Umbilical cord (tissue), 2 donors: ENCODE measurements around the gene SEC31B. TPM values are rescaled to one million over a fixed set of nuclear protein-coding genes. Genes with fewer than 3 reads are reported as not detected.

Source experiments
- DNase-seq: peaks from one replicate; pipeline ENCODE4 v3.0.0-alpha.2; 2015; ENCODE audit warnings: low spot score
- total RNA-seq: library from RNA; depleted of rRNA; stranded (reverse); fragments of >200 nt; gene quantifications from one replicate; pipeline ENCODE4 v1.2.3, GENCODE V29; 2014; ENCODE audit warnings: low replicate concordance; ENCODE audit not compliant: insufficient read depth

Gene SEC31B
- total RNA-seq = 4.6 TPM

DNA sequence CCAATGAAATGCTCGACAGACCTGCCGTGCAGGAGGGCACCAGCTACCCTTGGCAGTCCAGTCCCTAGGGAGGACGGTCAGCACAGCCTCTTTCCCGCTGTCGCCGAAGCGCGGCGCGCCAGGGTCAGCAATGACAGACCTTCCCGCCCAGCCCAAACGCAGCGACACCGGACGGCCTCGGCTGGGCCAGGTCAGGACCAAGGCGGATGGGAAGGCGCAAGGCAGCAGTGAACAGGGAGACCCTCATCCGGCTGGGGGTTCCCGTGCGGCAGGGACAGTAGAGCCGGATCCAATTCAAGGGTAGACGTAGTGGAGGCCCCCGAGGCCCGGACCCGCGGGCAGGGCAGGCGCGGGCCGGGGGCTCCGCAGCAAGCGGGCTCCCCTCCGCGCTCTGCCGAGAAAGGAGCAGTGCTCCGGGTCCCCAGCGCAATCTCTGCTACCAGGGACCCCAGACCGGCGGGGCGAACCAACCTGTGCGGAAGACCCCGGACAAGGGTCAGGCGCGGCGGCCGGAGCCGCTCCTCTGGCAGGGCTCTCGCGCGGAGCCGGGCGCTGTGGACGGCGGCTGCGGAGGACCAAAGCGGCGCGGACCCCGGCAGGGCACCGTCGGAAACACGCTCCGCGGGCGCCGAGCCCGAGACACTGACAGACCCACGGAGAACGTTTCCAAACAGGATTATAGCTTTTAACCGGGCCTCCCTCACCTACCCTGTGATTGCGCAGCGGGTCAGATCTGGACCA is at the start of gene SEC31B:
Gene SEC31B, minus strand, starts transcription at position 551 of the 741 bp plus-strand sequence. CDS start 2,909 bp downstream, outside the sequence.
- DNase-seq = peak; percentile 18

DNA sequence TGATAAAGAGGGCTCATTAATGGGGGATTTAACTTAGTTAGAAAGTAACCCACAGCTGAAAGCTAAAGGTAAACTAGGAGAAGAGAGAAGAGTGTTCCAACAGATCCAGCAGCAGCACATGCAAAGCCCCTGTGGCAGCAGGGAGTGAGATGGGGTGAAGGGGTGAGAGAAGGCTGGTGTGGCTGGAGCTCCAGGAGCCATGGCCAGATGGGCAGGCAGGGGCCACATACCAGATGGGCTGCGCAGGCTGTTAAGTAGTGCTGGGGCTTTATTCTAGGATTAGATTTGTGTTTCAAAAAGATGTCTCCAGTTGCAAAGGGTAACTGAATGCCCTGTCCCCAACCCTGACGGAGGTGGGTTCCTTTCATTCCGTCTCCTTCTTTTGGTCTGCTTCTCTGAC is 49.3 kb upstream of the SEC31B start:
- no peak for DNase-seq

DNA sequence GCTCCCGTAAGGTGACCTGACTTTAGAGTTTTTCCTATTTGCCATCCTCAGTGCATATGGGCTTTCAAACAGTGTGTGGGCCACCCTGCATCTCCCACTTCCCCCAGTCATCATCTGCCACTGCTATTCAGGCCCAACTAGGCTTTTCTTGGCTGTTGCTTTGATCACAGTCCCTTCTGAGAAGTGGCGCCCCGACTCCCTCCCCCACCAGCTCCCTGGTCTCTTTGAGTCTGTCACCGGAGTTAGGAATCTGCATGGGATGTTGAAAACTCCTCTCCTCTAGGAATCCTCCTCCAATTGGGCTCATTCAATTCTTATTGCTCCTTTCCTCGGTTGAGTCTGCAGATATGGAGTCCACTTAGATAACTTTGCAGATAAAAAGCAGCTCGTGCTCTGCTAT is 48.2 kb upstream of the SEC31B start:
- no peak for DNase-seq

- DNase-seq = no peak
Observed at GRCh38 chr10:100567249-100567648, 47.6 kb upstream of the SEC31B start.

DNA sequence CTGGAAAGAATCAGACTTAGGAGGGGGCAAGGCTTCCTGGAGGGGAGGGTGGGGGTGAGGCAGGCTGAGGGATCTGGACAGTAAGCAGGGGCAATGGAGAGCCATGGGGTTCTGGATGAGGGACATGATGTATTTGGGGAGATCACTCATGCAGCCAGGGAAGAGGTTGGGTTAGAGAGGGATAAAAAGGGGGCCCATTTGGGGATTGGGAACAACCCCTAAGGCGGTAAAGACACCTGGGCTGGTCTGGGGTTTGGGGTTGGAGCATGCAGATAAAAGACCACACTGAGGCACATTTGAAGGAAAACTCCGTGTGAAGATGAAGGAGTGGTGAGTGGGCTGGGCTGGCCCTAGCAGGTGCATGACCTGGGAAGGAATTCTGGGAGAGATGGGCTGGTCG is 46.9 kb upstream of the SEC31B start:
- DNase-seq = no peak

GRCh38 chr10:100565206-100565985 is 45.7 kb upstream of the SEC31B start:
- no peak for DNase-seq

DNA sequence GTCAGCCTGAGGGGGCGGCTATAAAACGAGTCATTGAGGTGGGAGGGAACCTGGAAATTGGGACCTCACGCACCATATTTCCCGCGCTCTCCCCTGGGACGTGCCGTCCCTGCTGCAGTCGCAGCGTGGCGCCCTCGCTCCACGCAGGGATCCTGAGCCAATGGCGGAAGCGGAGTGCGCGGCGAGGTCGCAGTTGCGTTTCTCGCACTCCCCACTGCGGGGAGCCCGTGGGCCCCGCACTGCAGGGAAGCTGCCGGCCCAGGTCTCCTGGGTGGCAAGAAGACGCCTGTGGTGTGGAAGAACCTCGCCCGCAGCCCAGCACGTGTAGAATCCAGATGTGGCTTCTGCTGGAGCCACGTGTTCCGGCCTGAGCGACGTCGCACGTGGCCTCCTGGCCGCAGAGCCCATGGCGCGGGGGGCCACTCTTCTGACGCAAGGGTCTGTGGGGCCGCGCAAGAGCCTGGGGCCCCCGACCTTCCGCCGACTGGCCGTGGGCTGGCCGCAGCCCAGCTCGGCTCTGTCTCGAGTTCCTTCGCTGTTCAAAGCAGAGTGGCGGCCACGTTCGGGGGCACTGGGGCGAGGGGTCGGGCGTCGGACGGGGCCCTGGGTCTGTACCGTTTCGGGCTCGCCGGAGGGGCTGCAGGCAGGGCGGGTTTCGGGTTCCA is 42.5 kb upstream of the SEC31B start:
- DNase-seq = peak; percentile 51

GRCh38 chr10:100561005-100561404 is 41.3 kb upstream of the SEC31B start:
- DNase-seq = no peak

- DNase-seq = no peak
Observed at GRCh38 chr10:100560248-100560647, 40.6 kb upstream of the SEC31B start.

- DNase-seq = no peak
Observed at GRCh38 chr10:100554902-100555301, 35.2 kb upstream of the SEC31B start.

DNA sequence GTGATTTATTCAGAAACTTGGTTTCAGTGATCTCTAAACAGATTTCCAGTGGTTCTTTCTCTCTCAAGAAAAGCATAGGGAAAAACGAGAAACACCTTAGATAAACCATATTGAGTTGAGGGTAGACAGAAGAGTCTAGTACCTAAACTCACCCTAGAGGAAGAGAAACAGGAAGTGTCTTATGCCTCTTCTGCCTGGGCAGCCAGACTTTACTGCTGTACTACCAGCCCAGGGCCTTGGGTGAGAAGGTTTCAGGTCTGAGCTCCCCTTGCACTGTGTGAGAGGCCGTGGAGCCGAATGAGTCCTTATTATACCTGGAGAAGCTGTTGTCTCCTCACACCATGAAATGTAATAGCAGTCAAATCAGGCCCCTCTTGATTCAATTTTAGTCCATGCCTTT is 34.3 kb upstream of the SEC31B start:
- no peak for DNase-seq

DNA sequence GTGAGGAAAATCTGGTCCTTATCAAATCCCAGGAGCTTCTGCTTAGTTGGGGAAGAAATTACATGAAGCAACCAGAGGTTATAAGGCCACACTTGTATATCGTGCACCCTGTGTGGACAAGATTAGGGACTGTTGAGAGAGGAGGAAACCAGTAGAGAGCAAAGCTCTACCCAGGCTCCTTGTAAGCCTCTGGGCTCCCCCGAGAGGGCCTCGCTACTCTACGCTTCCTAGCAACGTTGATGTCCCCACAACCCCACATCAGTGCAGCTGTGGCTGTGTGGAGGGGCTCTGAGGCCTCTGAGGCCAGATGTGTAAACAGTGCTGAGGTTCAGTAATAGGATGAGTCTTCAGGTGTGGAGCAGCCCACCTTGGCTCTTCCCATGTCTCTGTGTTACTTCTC is 32.1 kb upstream of the SEC31B start:
- DNase-seq = no peak

- DNase-seq = no peak
Observed at GRCh38 chr10:100551196-100551595, 31.5 kb upstream of the SEC31B start.

DNA sequence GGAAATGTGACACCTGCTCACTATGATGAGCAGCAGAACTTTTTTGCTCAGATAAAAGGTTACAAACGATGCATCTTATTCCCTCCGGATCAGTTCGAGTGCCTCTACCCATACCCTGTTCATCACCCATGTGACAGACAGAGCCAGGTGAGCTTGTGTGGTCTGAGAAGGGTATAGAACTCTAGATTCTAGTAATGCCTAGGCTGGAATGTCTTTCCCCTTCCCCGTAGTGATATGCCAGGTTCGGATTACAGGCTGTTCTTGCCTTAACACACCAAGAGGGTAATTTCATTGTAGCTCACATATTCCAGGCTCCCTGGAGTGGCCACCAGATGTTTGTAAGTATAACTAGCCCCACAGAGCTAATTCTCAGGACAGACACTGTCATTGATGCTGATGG is 25.3 kb upstream of the SEC31B start:
- no peak for DNase-seq

- no peak for DNase-seq
Observed at GRCh38 chr10:100537475-100537874, 17.8 kb upstream of the SEC31B start.

DNA sequence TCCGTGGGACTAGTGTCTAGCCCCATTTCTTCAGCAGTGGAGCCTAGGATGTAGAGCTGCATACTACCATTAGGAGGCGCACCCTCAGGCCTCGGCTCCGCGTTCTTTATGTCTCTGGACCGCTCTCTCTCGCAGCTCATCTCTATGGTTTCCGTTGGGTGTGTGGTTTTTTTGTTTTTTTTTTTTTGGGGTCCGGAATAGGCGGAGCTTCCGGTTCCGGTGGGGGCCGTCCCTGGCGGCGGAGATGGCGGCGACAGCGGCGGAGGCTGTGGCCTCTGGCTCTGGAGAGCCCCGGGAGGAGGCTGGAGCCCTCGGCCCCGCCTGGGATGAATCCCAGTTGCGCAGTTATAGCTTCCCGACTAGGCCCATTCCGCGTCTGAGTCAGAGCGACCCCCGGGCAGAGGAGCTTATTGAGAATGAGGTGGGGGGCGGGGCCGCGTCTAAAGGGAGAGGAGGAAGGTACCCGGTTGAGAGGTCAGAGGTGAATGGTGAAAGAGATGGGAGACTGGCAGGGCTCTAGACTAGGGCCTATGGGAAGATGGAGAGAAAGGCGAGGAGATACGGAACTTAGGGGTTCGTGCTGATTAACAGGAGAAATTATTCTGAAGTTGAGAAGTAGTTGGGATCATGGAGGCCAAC is 16.2 kb upstream of the SEC31B start, which contains the start of gene HIF1AN:
Gene HIF1AN, plus strand, starts transcription at position 229 of the 639 bp plus-strand sequence. Its CDS starts 16 bp downstream, at position 245.
- DNase-seq = peak; percentile 98

- DNase-seq = no peak
Observed at GRCh38 chr10:100535338-100535714, 15.7 kb upstream of the SEC31B start.

- no peak for DNase-seq
Observed at GRCh38 chr10:100534726-100535125, 15.1 kb upstream of the SEC31B start.

GRCh38 chr10:100531761-100532160 is 12.1 kb upstream of the SEC31B start:
- no peak for DNase-seq

- peak; percentile 94 for DNase-seq
Observed at GRCh38 chr10:100529475-100530298, 10.0 kb upstream of the SEC31B start, which contains the start of gene NDUFB8. TSS of gene NDUFB8 (minus strand) at chr10:100529871. CDS start at chr10:100529851, 20 bp downstream.
